GM12874 (cell line): ENCODE results near the gene ATP8B1.

Experiments used
- TF ChIP-seq, protein P1 (sequence below): IDR thresholded peaks from 2 replicates; pipeline ENCODE4 v1.5.1; 2011; ENCODE audit warnings: low read depth, mild to moderate bottlenecking, control low read depth, low read length, moderate library complexity; ENCODE audit not compliant: insufficient read depth

The ATP8B1 gene

DNA sequence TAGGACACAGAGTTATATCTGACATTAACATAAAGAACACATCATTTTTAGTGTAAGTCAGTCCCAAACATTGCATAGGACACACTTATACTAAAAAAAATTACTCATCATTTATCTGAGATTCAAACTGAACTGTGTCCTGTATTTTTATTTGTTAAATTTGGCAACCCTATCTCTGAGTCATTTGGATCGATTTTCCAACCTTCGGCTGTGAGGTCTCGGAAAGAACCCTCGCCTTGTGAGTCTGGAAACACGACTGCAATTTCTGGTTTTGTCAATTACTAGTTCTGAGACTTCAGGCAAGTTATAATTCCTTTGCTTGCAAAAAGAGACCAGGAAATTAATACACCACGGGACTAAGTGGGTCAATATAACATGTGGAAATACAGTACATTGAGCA lies 14.0 kb downstream of the ATP8B1 start:
- TF ChIP-seq, protein P1, sequence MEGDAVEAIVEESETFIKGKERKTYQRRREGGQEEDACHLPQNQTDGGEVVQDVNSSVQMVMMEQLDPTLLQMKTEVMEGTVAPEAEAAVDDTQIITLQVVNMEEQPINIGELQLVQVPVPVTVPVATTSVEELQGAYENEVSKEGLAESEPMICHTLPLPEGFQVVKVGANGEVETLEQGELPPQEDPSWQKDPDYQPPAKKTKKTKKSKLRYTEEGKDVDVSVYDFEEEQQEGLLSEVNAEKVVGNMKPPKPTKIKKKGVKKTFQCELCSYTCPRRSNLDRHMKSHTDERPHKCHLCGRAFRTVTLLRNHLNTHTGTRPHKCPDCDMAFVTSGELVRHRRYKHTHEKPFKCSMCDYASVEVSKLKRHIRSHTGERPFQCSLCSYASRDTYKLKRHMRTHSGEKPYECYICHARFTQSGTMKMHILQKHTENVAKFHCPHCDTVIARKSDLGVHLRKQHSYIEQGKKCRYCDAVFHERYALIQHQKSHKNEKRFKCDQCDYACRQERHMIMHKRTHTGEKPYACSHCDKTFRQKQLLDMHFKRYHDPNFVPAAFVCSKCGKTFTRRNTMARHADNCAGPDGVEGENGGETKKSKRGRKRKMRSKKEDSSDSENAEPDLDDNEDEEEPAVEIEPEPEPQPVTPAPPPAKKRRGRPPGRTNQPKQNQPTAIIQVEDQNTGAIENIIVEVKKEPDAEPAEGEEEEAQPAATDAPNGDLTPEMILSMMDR, result no peak

DNA sequence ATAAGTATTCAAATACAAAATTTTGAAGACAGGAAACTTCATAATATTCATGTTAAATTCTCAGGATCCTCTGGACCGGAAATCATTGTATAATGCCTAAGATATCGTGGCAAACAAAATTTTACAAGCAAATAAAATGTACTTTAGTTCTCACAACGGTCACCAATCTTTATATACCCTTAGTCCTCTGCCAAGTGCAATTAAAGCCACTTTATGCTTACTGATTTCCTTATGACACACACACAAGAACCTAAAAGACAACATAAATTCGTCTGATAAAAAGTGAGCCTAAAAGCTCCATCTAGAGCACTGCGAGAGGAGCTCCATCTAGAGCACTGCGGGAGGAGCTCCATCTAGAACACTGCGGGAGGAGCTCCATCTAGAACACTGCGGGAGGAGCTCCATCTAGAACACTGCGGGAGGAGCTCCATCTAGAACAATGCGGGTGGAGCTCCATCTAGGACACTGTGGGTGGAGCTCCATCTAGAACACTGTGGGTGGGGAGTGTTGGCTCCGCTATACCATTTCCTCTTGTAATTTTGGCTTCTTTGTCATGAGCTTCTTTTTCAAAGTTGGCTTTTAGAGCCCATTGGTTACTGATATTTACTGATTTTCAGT lies 15.9 kb downstream of the ATP8B1 start:
- TF ChIP-seq, protein P1, result no peak

DNA sequence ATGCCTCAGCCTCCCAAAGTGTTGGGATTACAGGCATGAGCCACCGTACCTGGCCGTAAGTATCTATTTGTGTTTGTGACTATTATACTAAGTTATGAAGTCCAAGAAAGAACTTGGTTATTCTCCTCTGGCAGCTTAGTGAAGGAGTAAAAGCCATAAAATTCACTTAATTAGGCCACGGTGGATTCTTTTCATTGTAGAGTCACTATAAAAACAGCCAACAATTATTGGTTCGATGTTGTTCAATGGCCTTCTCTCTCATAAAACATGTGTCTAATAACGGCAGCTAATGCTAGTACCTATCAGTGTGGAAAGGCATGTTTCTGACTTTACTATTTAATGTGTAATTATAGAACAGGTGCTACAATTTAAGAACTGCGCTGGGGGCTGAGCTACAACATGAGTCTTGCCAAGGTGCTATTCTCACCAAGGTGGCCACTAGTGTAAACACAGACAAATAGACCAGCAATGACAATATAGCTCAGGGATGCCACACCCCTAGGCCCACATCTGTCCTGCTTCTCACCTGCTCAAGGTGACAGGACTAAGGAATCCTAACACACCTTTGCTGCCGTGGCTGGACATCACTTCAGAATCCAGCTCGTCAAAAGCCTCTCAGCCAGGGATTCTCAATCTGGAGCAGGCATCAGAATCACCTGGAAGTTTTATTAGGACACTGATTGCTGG lies 17.2 kb downstream of the ATP8B1 start:
- TF ChIP-seq, protein P1, result no peak

DNA sequence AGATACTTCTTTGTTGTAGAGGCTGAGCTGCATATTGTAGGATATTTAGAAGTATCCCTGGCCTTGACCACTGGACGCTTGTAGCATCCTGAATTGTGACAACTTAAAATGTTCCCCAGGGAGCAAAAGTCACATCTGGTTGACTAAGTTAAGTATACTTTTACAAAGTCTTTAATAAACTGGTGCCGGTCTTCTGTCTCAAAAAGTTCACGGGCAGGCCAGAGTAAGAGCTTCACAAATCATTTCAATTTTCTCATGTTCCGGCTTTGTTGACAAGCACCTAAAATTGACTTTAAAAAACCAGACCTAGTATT lies 18.4 kb downstream of the ATP8B1 start:
- TF ChIP-seq, protein P1, result no peak

DNA sequence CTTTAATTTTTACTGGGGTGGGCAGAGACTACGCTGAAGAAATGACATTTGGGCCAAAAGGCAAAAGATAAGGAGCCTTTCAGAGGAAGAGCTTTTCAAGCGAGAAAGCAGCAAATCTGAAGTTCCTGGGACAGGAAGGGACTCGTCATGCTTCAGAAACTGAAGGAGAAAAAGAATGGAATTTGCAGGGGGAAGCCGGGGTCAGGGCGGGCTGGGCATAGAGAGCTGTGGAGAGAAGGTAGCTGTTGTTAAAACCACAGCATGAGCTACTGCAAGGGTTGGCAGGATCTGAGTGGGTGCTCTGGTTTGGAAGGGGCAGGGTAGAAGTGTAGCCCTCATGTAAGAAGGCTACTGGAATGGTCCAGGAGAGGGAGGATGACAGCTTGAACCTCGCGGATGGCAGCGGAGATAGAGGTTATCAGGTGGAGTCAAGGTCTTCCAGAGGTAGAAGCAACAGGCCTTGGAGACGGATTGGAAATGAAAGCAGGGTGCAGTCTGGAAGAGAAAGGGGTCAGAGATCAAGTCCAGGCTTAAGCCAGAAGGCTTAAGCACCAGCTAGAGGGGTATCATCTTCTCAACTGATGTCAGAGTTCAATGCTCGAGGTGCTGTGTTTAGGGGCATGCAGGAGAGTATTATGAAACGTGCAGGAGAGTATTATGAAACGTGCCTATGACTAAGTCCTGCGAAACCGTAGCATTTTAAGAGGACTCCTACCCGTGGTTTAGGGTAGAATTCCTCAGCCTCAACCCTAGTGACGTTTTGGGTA lies 18.9 kb downstream of the ATP8B1 start:
- TF ChIP-seq, protein P1, result no peak

DNA sequence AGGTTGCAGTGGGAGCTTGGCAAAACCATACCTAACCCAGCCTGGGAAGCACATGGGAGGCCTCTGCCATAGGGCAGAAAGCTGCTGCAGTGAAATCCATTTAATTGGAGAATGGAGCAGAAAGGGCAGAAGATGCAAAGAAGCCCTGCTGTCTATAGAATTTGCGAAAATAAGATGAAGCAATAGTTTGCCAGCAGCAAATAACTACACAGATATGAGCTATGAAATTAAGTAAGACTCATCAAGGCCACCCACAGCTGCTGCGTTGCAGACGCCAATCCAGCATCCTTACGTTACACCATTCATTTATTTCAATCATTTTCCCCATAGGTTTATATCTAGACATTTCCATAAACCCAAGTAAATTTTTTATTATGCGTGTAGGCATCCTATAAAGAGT lies 21.1 kb downstream of the ATP8B1 start:
- TF ChIP-seq, protein P1, result no peak

DNA sequence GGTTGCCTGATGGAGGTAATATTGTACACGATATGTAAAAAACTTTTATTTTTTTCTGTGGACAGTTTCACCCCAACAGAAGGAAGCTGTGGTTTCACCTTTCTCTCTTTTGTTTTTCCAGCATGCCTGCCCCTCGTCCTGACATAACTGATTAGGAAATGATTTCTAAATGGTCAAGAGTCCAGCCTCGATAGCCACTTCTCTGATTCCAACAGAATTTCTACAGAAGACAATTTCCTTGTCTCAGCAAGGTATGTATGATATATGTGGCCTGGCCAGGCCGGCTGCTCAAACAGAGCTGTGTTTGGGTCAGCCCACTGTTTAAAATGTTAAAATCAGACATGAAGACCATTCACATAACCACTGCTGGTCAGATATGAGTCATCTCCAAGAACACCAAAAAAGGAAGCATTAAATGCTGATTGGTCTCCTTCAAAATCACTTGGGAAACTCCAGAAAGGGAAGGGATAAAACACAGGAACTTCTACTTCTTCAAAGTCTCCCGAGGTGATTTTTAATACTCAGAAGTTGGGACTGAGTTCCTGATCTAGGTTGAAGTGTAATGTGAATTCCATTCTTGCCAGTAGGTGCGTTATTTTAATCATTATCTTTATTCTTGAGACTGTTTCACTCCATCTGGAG lies 22.3 kb downstream of the ATP8B1 start:
- TF ChIP-seq, protein P1, result no peak
